Measurements from ENCODE around the gene BMPR1A.

DNA sequence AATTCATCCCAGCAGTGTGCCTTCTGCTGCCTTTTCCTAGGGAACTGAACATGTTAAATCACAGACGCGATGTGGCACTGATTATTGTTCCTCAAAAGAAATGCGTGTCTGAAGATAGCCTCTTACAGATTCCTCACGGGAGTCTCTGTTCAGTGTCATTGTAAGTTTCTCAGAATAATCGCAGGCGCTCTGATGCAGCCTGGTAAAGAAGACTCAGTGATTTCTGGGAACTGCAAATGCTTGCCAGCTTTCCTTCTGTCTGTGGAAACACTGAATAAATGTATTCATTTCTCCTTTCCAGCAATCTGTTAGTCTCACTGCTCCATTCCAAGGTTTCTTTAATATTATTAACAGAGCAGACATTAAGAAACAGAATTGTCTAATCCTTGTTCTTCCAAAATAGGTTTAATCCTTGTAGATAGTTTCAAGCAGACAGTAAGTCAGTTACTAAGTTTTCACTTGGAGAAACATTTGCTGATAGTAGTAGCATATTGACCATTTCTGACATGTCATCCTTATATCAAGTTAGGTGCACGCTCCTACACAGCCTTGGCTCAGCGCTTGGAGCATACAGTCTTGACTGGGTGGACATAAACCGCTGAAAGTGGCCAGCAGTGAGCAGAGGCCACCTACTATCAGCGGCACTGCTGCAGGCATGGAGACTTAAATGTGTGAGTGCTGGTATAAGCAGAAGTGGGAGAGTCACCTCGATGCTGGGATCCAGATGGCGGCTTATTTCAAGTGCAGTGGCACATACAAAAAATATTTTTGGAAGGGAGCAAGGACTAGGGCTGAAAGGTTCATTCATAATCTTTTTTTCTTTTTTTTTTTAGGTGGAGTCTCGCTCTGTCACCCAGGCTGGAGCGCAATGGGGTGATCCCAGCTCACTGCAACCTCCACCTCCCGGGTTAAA lies 173.3 kb downstream of the BMPR1A start:
- TF ChIP-seq, protein P1, sequence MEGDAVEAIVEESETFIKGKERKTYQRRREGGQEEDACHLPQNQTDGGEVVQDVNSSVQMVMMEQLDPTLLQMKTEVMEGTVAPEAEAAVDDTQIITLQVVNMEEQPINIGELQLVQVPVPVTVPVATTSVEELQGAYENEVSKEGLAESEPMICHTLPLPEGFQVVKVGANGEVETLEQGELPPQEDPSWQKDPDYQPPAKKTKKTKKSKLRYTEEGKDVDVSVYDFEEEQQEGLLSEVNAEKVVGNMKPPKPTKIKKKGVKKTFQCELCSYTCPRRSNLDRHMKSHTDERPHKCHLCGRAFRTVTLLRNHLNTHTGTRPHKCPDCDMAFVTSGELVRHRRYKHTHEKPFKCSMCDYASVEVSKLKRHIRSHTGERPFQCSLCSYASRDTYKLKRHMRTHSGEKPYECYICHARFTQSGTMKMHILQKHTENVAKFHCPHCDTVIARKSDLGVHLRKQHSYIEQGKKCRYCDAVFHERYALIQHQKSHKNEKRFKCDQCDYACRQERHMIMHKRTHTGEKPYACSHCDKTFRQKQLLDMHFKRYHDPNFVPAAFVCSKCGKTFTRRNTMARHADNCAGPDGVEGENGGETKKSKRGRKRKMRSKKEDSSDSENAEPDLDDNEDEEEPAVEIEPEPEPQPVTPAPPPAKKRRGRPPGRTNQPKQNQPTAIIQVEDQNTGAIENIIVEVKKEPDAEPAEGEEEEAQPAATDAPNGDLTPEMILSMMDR (optimal IDR thresholded peaks at IDR 0.05 in 1 of 3, IDR thresholded peaks at IDR 0.05 in 1 of 3, conservative IDR thresholded peaks at IDR 0.05 in 1 of 3; ENCODE audit: extremely low read depth in 1 of 3, insufficient read depth in 2 of 3, low read length in 3 of 3): no peak
- TF ChIP-seq EZH2 (IDR thresholded peaks at IDR 0.05; ENCODE audit: low read length): no peak
